Breast epithelium (tissue), 4 donors: ENCODE results near the gene DGKQ. TPM values are rescaled to one million over a fixed set of nuclear protein-coding genes. Genes with fewer than 3 reads are reported as not detected.

Experiments used
- DNase-seq, 2 donors: peaks; one replicate each; pipeline ENCODE4 v3.0.0-alpha.2; 2019; ENCODE audit warnings: low spot score in 2 of 2
- H3K27ac ChIP-seq, 2 donors: fragments of 200-600 bp; sonication (generic) in 1 of 2; one replicate each; pipeline ENCODE4 v1.5.1; 2016 to 2019; ENCODE audit warnings: mild to moderate bottlenecking in 1 of 2
- H3K27me3 ChIP-seq, 2 donors: fragments of 200-600 bp; sonication (generic) in 1 of 2; one replicate each; pipeline versions ENCODE4 v1.5.1 to v1.6.0; 2017 to 2019; ENCODE audit warnings: control low read depth in 1 of 2, mild to moderate bottlenecking in 1 of 2
- H3K36me3 ChIP-seq: fragments of 200-600 bp; one replicate; pipeline ENCODE4 v1.5.1; 2019
- H3K4me1 ChIP-seq, 2 donors: fragments of 200-600 bp; sonication (generic); one replicate each; pipeline ENCODE4 v1.5.1; 2016 to 2019; ENCODE audit warnings: control low read depth in 1 of 2
- H3K4me3 ChIP-seq, 3 donors: fragments of 200-600 bp; sonication (generic); 1 replicate in 2 of 3; 2 replicates in 1 of 3; pipeline ENCODE4 v1.5.1; 2016 to 2019; ENCODE audit warnings: mild to moderate bottlenecking in 3 of 3, moderate library complexity in 2 of 3
- H3K9me3 ChIP-seq, 2 donors: fragments of 200-600 bp; sonication (generic) in 1 of 2; one replicate each; pipeline ENCODE4 v1.5.1; 2016 to 2019; ENCODE audit warnings: control low read depth in 1 of 2
- CTCF ChIP-seq, 3 donors: fragments of 450-650 bp; IDR thresholded peaks; one replicate each; pipeline ENCODE4 v1.5.1; 2016 to 2017; ENCODE audit warnings: antibody characterized with exemption in 3 of 3, mild to moderate bottlenecking in 3 of 3, moderate library complexity in 3 of 3
- POLR2A ChIP-seq: fragments of 450-650 bp; IDR thresholded peaks from one replicate; pipeline ENCODE4 v1.6.1; 2016; ENCODE audit warnings: antibody characterized with exemption, mild to moderate bottlenecking, moderate library complexity
- POLR2AphosphoS5 ChIP-seq, 3 donors: sonication (generic); formaldehyde crosslinking; IDR thresholded peaks; one replicate each; pipeline ENCODE4 v1.6.1; 2017; ENCODE audit warnings: antibody characterized with exemption in 3 of 3
- intact Hi-C: fragments of 100-400 bp; cut with DNase I; formaldehyde crosslinking; loops from one replicate; pipeline ENCODE4 v1.15.1; 2023; ENCODE audit warnings: low total_unique reads
- total RNA-seq, 3 donors: library from RNA; depleted of rRNA; stranded (reverse); fragments of >200 nt; gene quantifications; one replicate each; pipeline ENCODE4 v1.1.0, GENCODE V29; 2016

The DGKQ gene
- total RNA-seq, 3 donors from 2014 or later = 5.3 to 9.4 (median 8.8) TPM

GRCh38 chr4:1003271-1004070 lies 30.1 kb upstream of the DGKQ start:
- intact Hi-C loops = no loop called here
- no peaks in the 10 kb centered on the region for H3K36me3 ChIP-seq
- peaks cover 13 to 65% of the 10 kb centered on the region in 2 donors for H3K27me3 ChIP-seq
- no peak for DNase-seq
- H3K27ac ChIP-seq = no peak overlapping the region
- TF ChIP-seq POLR2A (no peak), CTCF (IDR thresholded peaks at IDR 0.05) (no peak), POLR2AphosphoS5 (IDR thresholded peaks at IDR 0.05) (no peak)
- no peaks in the 10 kb centered on the region for H3K9me3 ChIP-seq
- peaks cover 8 to 9% of the 10 kb centered on the region in 2 donors for H3K4me1 ChIP-seq
- peak overlapping the region in 1 of 3 donors; percentile 61 for H3K4me3 ChIP-seq

- Histone ChIP-seq H3K27me3 (peaks cover 13 to 72% of the 10 kb centered on the region in 2 donors), H3K27ac (no peak overlapping the region), H3K36me3 (no peaks in the 10 kb centered on the region), H3K4me3 (peak overlapping the region in 1 of 3 donors; percentile 61), H3K4me1 (peaks cover 8 to 9% of the 10 kb centered on the region in 2 donors), H3K9me3 (no peaks in the 10 kb centered on the region)
- TF ChIP-seq POLR2A (no peak), CTCF (IDR thresholded peaks at IDR 0.05) (no peak), POLR2AphosphoS5 (IDR thresholded peaks at IDR 0.05) (no peak)
- intact Hi-C loops = no loop called here
- no peak for DNase-seq
Observed at GRCh38 chr4:1002631-1003251, 29.4 kb upstream of the DGKQ start.

- TF ChIP-seq POLR2A (no peak), POLR2AphosphoS5 (IDR thresholded peaks at IDR 0.05) (peak; percentile 45 to 64 (median 57))
- intact Hi-C loops = no loop called here
- Histone ChIP-seq H3K27me3 (peaks cover 13 to 77% of the 10 kb centered on the region in 2 donors), H3K27ac (no peak overlapping the region), H3K4me1 (peaks cover 8 to 9% of the 10 kb centered on the region in 2 donors), H3K9me3 (no peaks in the 10 kb centered on the region), H3K4me3 (peak overlapping the region in 1 of 3 donors; percentile 61), H3K36me3 (no peaks in the 10 kb centered on the region)
- DNase-seq = peak in 1 of 2 donors; percentile 44
Observed at GRCh38 chr4:1002131-1002630, 28.8 kb upstream of the DGKQ start.

- no peak for DNase-seq
- intact Hi-C loops = no loop called here
- no peaks in the 10 kb centered on the region for H3K9me3 ChIP-seq
- H3K27me3 ChIP-seq = peaks cover 13 to 77% of the 10 kb centered on the region in 2 donors
- no peak for TF ChIP-seq CTCF (IDR thresholded peaks at IDR 0.05)
- no peak for TF ChIP-seq POLR2A
- no peak for TF ChIP-seq POLR2AphosphoS5 (IDR thresholded peaks at IDR 0.05)
- H3K4me1 ChIP-seq = peaks cover 8 to 9% of the 10 kb centered on the region in 2 donors
- peak overlapping the region in 1 of 3 donors; percentile 61 for H3K4me3 ChIP-seq
- H3K27ac ChIP-seq = no peak overlapping the region
- H3K36me3 ChIP-seq = no peaks in the 10 kb centered on the region
Observed at GRCh38 chr4:1001561-1002130, 28.3 kb upstream of the DGKQ start.

- TF ChIP-seq CTCF (IDR thresholded peaks at IDR 0.05) = no peak
- no peak for TF ChIP-seq POLR2AphosphoS5 (IDR thresholded peaks at IDR 0.05)
- no peak for TF ChIP-seq POLR2A
- intact Hi-C loops = no loop called here
- peaks cover 13 to 74% of the 10 kb centered on the region in 2 donors for H3K27me3 ChIP-seq
Observed at GRCh38 chr4:1000686-1001260, 27.4 kb upstream of the DGKQ start.

More at GRCh38 chr4:1000686-1001260, 27.4 kb upstream of the DGKQ start:
- Histone ChIP-seq H3K27ac (no peak overlapping the region), H3K36me3 (no peaks in the 10 kb centered on the region), H3K4me3 (no peak overlapping the region), H3K9me3 (no peaks in the 10 kb centered on the region), H3K4me1 (peaks cover 8 to 9% of the 10 kb centered on the region in 2 donors)
- DNase-seq = no peak
